GM19324 (cell line): ENCODE measurements around the gene DCLK1.

ENCODE experiments used
- ATAC-seq: cut with Tn5 transposase; IDR thresholded peaks from one replicate; pipeline ENCODE4 v1.9.1; 2021; ENCODE audit warnings: mild to moderate bottlenecking, moderate library complexity; ENCODE audit not compliant: unreplicated experiment, low FRiP score

The DCLK1 gene

DNA sequence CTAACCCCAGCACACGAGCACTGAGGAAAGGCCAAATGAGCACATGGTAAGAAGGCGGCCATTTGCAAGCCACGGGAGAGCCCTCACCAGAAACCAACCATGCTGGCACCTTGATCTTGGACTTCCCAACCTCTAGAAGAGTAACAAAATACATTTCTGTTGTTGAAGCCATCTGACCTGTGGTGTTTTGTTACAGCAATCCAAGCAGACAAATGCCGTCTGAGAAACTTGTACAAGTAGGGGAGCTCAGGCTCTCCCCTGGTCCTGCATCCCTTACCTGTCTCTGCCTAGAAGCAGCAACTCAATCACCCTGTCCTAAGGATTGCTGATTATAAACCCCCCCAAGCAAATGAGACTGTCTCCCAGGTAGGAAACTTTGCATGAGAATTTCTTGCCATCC, 399.7 kb downstream of the DCLK1 start:
- ATAC-seq = no peak

DNA sequence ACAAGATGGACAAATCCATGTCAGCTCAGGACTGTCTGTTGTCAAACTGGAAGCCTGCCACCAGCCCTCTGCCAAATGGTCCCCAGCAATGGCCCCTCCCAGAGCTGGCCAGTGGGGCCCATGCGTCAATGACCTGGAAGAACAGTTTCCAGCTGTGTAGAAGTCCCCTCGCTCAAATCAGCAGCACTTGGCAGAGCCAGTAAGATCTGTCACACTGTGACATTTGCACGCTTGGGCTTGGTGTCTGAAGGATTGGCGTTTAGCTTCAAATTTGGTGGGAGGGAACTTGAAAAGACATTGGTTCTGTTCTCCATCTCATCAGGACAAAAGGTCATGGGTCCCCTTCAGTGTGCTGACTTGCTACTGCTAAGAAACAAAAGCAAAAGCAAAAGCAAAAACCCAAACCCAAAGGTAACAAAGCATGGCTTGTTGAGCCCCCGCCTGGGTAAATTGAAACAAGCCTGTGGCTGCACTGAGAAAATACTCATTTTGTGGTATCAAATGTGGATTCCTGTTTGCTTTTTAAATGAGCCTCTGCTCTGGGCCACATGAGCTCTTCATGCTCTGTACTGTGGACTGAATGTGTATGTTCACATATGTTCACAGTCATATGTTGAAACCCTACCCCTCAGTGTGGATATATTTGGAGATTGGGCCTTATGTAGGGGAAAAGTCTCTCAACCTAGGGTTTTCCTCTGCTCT, 401.1 kb downstream of the DCLK1 start:
- ATAC-seq = peak; percentile 88

DNA sequence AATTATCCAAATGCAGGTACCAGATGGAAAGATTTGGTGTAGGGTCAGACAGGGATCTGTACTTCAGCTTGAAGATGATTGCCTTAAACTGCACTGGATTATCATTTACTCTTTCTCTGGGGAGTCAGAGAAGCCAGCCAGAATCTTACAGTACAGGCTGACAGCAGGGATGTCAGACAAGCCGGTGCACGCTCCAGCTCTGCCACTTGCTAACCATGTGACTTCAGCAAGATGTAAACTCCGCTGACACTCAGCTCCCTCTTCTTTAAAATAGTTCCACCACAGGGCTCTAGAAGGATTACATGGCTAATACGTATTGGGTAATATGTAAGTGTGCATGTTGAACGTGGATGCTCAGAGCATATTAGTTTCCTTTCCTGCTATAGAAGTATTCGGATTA, 403.3 kb downstream of the DCLK1 start:
- no peak for ATAC-seq

DNA sequence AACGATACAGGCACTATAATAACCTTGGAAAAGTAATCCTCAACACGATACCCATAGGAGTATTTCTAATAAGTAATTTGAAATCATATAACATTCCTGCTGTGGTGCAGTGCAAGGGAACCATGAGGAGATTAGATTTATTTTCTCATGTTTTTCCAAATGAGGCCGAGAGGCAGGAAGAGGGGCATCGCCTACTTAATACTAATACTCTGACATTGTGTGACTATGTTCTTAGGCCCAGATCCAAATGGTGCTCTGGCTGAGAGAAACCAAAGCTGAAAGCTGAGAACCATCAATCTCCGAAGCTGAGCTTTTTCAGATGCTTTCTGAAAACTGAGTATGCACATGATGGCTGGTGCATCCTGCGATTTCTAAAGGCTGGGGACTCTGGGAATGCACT, 406.7 kb downstream of the DCLK1 start:
- no peak for ATAC-seq

DNA sequence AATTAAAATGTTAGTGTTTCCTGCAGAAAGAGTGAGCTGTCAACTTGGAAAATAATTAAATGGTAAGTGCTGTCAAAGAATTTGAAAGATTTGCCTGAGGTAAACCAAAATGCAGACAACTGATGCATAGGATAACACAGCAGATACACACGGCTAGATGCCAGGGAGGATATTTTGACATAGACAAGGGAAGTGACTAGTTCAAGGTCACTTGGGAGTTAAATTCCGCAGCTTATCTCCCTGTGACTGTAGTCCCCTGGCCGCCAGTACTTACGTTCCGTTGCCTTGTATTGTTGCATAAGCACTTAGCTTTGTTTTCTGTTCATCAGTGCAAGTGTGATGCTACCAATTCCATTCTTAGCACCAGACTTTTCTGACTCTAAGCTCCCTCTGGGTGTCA, 407.4 kb downstream of the DCLK1 start:
- no peak for ATAC-seq

DNA sequence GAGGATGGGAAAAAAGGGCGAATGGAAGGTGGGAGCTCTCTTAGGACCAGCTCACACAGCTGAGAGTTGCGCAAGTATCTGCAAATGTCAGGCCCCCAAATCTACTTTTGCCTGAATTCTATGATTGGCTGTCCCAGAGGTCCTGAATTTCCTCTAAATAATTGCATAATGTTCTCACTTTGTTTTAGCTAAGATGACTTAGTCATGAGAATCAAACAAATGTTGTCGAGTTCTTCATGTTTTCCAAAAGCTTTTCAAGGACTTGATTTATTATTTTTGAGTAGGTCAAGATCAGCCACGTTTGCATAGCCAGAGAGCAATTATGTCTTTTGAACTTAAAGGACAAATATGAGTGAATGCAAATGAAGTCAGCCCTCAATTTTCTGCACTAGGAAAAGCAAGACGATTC, 408.1 kb downstream of the DCLK1 start:
- ATAC-seq = no peak

DNA sequence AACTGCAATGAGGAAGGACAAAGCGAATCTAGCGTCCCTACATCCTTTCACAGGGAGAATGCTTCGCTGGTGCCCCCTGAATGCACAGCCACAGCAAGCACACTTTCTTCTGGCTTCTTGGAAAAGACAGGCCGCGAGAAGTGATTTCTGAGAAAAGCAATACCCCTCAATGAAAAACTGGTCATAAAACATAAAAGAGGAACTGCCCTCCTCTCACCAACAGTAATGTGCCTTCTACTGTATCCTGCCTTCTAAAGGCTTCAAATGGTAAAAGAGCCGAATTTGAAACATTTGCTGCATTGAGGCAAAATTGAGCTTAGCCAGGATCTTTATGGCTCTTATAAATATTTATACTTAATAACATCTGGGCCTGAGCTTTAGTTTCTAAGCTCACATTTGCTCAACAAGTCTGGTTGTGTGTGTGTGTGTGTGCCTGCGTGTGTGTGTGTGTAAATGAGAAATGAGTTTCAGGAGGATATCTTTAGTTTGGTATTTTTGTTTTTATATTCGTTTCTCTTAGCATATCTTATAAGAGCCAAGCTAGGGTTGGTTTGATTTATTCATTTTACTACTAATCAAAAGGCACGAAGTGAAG, 408.6 kb downstream of the DCLK1 start:
- no peak for ATAC-seq

DNA sequence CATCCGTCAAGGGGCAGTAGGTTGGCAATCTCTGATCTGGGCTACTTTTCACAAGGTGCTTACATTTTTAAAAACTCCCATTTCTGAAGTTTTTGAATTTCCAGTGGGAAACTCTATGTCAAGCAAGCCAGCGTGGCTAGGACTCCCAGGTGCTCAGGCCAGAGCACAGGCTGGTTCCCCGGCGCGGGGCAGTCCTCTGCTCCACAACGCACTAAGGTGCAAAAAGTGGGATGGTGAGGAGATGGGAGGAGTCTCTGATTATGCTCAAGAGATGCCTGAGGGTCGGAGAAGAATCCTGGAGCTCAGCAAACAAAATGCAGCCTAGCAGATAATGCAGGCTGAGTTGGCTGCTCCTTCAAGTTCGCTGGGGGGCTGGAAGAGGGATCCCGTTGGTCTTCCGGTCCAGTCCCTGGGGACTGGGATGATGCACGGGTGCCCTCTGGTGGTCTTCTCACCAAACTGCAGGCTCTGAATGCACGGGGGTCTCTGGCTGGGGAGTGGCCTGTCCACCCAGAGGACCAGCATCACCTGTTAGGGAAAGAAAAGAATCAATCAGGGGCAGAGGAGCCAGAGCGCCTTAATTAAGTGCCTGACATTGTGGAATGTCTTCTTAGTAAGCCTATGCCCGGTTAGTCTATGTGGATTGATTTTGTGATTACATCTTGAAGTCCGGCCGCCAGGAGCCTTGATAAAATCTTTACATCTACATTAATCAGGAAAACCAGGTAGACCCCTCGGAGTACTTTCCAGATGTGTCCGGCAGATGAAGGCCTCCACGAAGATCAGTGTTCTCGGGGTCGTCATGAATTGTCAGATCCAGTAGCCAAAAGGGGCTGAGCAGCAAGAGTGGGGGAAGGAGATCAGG, 410.3 kb downstream of the DCLK1 start:
- no peak for ATAC-seq

DNA sequence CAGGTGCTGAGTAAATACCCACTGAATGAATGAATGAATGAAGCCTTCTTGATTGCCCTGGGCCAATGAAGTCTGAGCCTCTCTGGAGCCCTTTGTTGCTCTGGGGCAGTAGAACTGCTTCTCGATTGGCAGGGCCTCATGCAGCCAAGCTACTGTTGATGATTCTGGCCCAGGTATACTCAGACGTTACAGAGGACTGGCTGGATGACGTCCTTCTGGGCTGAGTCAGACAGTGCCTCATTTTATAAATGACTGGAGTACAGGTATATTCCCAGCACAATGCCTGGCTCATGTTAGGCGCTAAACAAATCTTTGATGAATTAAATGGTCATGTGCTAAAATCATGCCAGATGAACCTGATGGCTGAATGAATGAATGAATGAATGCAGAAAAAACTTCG, 410.9 kb downstream of the DCLK1 start:
- ATAC-seq = no peak
